SK-N-SH treated with all-trans-retinoic acid at 6 μM for 48 hours (cell line): ENCODE data around the gene DTX3L.

Experiments used
- BACH2 ChIP-seq: fragments of 250-450 bp; sonication (Bioruptor Pico); IDR thresholded peaks from 2 replicates; pipeline ENCODE4 v1.9.0; 2021; ENCODE audit warnings: mild to moderate bottlenecking, borderline replicate concordance
- GLIS3 ChIP-seq: fragments of 250-450 bp; sonication (Bioruptor Pico); IDR thresholded peaks from 2 replicates; pipeline ENCODE4 v1.5.0; 2020; ENCODE audit warnings: mild to moderate bottlenecking, moderate library complexity

DNA sequence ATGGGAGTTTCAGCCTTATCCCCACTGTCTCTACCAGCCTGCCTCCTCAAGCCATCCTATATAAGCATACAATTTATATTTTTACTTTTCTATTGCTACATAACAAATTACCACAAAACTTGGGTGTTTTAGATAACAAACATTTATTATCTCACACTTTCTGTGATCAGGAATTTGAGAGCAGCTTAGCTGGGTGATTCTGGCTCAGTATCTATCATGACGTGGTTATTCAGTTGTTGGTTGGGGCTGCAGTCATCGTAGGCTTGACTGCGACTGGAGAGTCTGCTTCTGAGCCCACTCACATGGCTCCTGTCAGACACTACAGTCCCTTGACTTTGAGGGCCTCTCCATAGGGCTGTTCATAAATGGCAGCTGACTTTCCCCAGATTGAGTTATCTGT, 34.0 kb downstream of the DTX3L start:
- TF ChIP-seq GLIS3 (no peak), BACH2 (CRISPR knock-in tag) (no peak)
